Endothelial cell of hepatic sinusoid (primary cell): ENCODE measurements around the gene CHIA.

Experiments used
- in situ Hi-C: cut with HindIII; loops from 2 replicates; pipeline ENCODE4 v1.10.0; 2017; ENCODE audit warnings: low sequenced_read_pairs

The CHIA gene

DNA sequence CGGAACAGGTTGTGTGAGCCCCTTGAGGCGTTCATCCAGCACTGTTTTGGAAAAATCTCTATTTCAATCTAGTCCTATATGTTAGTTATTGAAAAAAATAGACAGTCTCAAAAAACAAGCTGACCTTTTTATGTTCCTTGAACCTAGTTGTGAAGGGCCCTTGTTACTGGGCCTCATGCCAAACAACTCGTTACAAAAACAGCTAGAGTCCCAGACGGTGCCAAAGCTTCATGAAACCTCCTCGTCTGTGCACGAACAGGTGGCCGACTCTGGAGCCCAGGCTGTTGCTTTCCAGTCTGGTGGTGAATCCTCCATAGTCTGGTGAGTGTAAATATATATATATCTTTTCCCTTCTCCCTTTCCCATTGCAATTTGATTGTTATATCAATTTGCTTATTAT lies at the start of gene CHIA:
TSS of gene CHIA (plus strand) at position 222 of the 400 bp plus-strand sequence. CDS start 19,617 bp downstream, outside the sequence.
- in situ Hi-C loops: no loop called here

DNA sequence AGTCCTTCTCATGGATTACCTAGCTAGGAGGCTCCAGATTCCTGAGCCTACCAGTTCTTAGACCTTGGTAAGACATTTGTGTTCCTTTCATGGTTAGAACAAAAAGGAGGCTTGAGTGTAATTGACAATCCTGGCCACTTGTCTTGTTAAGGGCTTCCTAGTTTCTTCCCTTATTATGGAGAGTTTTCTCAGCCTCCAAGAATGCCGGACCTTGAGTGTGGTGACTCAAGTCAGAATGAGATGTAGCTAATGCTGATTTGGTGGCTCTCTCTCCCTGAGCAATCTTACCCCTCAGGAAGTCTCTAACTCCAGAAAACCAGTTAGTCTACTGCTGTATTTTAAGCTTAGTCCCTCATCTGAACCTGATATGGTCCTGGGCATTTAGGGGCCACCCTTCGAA lies 48.9 kb upstream of the CHIA start:
- in situ Hi-C loops: no loop called here

GRCh38 chr1:111242805-111243523 lies 47.7 kb upstream of the CHIA start:
- in situ Hi-C loops: no loop called here

- in situ Hi-C loops: no loop called here
Measured at GRCh38 chr1:111247125-111247838, 43.4 kb upstream of the CHIA start.

DNA sequence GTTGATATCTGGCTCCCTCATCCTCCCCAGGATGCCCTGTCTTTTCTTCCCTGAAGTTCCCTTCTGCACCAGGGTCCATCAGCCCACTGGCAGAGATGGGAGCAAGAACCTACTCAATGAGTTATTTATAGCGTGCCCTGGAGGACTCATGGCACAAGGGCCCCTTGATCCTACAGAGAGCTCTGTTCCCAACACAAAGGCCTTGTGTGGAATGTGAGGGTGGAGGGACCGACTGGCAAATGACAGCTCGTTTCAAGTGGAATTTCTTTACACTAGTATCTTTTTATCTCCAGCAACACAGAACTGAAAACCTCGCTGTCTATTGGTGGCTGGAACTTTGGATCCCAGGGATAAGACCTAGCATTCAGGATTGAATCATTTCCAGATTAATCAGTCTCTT lies 40.7 kb upstream of the CHIA start:
- in situ Hi-C loops: no loop called here

- in situ Hi-C loops: no loop called here
Measured at GRCh38 chr1:111251570-111251969, 39.1 kb upstream of the CHIA start.

DNA sequence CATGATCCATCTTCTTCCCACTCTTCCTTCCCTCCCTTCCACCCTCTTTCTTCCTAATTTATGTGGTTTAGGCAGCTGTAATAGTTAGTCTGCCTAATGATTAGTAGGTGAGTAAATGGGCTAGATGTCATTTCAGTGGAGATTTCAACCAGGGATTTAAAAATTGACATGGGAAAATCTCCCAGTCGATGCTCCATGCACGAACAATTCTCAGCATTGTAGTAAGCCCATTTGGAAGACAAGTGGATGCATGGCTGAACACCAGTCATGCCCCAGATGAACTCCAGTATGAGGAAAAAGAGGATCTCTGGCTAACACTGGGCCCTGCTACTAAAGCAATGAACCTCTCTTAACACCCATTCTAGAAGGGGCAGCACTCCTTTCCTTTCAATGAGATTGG lies 37.9 kb upstream of the CHIA start:
- in situ Hi-C loops: no loop called here

- in situ Hi-C loops: no loop called here
Measured at GRCh38 chr1:111253876-111254275, 36.8 kb upstream of the CHIA start.

DNA sequence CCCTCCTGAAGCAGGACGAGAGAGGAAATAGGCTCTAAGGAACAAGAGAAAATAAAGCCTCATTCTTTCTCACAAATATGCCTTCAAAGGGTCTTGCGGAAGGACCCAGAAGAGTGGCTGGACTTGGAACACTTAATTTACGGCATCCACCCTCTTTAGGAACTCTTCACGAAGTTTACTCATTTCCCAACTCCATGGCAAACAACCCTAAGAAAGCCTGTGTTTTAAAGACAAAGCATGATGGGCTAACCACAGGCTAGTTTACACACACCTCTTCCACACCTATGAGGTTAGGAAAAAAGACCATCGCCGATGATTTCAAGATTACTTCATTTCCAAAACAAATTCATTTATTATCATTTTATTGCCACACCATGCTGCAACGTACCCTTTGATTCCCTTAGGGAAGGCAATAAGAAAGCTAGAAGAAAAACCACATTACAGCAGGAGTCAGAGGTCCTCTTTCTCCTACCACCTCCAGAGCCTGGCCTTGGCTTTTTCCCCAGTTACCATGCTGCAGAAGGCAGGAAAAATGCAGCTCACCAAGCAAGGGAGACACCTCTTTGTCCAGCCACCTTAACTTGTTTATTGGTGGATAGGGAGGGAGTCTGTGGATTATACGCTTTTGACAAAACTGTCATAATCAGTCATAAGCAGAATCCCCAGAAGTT lies 33.5 kb upstream of the CHIA start:
- in situ Hi-C loops: loop anchor here (5.0 kb wide), 1 partner anchor 40 kb away; no protein-coding TSS in a partner anchor

DNA sequence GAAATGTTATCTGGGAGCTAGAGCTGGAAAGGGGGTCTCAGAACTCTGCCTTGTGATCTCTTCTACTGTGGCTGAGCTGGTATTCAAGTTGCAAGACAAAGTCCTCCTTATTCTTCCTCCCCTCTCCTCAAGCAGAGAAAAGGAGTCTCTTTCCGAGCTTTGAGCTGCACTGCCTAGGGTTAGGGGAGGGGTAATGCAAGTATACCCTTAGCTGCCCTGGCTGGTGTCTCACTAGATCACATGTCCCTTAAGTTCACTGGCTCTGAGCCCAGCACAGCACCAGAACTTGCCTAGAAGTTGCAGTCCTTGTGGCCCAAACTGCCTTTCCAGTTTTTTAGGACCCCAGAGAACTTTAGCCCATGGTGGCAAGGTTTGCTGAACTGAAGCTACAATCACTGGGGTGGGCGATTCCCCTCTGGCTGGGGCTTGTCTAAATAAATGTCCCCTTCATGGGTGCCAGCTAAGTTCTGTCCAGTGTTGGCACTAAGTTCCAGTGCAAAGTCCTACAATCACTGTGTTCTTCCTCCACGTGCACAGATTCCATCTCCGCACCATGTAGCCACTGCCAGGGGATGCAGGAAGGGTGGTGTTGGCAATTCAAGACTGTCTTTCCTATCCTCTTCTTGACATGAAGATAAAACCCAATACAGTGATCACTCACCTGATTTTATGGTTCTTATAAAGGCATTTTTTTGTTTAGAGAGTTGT lies 22.7 kb upstream of the CHIA start:
- in situ Hi-C loops: no loop called here

DNA sequence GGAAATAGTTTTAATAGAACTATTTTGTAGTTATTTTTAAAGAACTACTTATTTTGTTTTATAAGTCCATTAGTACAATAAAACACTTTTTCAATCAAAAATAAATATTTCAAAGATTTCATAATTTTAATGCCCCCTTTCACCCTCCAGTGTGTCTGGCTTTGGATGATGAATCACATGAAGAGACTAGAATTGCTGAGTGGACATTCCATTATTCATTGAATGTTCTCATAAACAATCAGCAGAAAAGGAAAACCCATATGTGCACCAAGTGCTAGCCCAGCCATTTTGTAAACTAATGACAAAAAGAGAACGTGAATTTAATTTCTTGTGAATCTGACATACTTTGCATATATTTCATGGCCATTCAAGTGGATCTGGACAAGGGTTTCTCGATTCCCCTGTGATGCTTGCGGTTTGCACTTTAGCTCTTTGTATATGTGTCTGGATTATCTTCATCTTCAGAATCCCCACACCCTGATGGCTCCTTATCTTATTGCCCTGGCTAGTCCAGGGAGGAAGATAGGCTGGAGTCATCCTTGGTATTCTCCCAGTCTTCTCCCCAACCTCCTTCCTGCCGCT lies 20.7 kb upstream of the CHIA start:
- in situ Hi-C loops: no loop called here

- in situ Hi-C loops: no loop called here
Measured at GRCh38 chr1:111270771-111271463, 19.7 kb upstream of the CHIA start.

GRCh38 chr1:111271464-111271801 lies 19.2 kb upstream of the CHIA start:
- in situ Hi-C loops: no loop called here

DNA sequence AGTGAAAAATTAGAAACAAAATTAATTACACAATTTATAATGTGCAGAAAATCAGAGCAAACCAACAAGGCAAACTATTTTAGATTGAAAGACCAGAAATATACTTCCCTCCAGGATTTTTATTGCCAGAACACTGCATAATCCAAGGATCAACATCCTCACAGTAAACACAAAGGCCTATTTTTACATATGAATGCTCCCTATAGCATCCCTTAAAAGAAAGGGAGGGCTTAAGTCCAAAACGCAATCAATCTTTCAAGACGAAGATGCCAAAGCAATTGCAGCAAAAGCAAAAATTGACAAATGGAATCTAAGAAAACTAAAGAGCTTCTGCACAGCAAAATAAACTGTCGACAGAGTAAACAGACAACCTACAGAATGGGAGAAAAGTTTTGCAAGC lies 18.6 kb upstream of the CHIA start:
- in situ Hi-C loops: no loop called here

DNA sequence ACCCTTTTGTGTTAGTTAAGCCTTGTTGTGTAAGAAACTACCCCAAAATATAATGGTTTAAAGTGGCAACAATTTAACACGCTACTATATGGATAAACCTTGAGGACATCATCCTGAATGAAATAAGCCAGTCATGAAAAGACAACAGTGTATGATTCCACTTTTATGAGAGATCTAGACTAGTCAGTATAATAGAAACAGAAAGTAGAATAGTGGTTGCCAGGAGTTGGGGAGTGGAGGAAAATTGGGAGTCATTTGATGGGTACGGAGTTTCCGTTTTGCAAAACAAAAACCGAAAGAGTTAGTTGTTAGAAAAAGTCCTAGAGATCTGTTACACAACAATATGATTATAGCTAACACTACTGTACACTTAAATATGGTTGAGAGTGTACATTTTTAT lies 16.0 kb upstream of the CHIA start:
- in situ Hi-C loops: no loop called here

- in situ Hi-C loops: no loop called here
Measured at GRCh38 chr1:111275079-111275478, 15.6 kb upstream of the CHIA start.

- in situ Hi-C loops: no loop called here
Measured at GRCh38 chr1:111275780-111276433, 14.7 kb upstream of the CHIA start.

DNA sequence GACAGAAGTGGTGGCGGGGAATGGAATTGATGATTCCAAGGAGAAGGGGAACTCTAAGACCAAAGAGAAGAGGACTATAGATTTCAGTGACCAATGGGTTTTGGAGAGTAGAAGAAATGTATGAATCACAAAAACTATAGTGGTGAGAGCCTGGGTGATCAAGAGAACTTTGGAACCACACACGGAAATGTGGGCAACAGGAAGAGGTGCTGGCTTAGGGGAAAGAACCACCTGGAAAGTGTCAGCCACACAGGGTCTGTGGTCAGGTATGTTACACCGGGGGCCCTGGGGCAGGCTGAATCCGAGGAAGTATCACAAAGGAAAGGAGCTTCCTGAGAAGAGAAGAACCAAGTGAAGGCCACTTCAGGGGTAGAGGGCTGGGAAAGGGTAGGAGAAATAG lies 11.5 kb upstream of the CHIA start:
- in situ Hi-C loops: no loop called here

- in situ Hi-C loops: no loop called here
Measured at GRCh38 chr1:111280267-111280666, 10.4 kb upstream of the CHIA start.

DNA sequence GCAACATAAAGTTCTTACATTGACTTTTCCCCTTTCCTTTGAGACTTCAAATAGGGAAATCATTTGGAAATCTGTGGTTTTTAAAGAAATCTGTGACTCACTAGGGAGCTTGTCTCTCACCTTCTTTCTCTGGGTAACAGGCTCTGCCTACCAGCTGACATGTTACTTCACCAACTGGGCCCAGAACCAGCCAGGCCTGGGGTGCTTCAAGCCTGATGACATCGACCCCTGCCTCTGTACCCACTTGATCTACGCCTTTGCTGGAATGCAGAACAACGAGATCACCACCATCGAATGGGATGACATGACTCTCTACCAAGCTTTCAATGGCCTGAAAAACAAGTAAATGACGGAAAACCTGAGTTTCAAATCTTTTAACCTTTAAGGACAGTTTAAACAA lies 9.2 kb upstream of the CHIA start:
- in situ Hi-C loops: no loop called here
